GM21717 (cell line): Measurements from ENCODE around the gene MACROD2.

Experiments used
- ATAC-seq: cut with Tn5 transposase; IDR thresholded peaks from one replicate; pipeline ENCODE4 v1.9.1; 2021; ENCODE audit warnings: mild to moderate bottlenecking, moderate library complexity; ENCODE audit not compliant: unreplicated experiment

MACROD2 gene

DNA sequence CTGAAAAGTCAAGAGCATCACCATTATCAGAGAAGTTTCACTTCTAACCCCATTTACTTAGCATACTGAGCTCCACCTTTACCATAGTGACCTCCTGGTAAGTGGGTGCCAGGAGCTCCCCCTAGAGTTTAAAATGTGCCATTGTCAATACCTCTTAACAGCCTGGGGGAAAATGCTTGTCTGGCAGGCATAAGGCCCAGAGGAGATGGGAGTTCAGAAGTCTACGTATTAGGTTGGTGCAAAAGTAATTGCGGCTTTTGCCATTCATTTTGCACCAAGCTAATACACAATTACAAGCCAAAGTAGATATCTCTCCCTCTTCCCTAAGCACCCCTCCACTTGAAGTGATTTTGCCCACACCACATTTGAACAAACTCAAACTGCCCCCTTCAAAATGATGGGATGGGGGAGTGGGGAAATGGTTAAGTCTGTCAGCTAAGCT lies 1658.9 kb downstream of the MACROD2 start:
- ATAC-seq: peak; percentile 99

DNA sequence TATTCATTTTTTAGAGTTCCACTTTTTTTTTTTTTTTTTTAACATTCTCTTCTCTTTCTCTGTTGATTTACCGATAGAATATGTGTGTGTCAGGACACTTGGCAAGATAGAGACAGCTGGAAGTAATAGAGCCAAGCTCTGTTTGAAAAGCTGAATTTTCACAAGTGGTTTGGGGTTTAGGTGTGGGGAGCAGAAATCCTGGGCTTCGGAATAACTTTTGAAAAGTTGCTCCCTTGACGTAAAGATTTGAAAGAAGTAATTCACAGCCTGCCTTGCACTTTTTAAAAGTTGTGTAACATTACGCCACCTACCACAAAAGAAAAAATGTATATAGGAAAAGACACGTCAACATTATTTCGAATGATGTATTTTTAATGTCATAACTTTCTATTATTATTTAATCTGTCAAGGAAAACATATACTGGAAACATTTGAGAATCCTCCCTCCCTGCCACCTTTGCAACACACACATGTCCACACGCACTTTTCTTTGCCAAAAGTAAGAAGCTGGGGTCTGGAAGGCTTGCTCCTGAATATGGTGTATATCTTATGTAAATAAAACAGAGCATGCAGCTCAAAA lies 1660.1 kb downstream of the MACROD2 start:
- ATAC-seq: no peak

GRCh38 chr20:15656124-15656523 lies 1660.8 kb downstream of the MACROD2 start:
- ATAC-seq: no peak

- ATAC-seq: no peak
Observed at GRCh38 chr20:15658295-15658694, 1663.0 kb downstream of the MACROD2 start.

DNA sequence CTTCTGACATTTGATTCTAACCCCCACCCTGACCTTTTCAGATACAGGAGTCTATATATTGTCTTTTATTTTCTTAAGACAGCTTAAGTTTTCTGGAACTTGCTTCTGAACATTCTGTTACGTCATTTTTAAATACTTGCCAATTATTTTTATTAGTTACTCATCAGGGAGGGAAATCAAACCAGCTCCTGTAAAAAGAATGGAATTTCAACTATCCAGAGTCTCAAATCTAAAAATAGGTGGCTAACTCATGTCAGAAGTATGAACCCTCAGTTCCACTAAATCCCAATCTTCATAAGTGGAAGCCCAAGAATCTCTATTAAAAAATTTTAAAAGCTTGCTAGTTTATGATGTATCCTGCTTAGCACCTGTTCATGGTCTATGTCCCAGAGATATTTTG lies 1677.9 kb downstream of the MACROD2 start:
- ATAC-seq: no peak

DNA sequence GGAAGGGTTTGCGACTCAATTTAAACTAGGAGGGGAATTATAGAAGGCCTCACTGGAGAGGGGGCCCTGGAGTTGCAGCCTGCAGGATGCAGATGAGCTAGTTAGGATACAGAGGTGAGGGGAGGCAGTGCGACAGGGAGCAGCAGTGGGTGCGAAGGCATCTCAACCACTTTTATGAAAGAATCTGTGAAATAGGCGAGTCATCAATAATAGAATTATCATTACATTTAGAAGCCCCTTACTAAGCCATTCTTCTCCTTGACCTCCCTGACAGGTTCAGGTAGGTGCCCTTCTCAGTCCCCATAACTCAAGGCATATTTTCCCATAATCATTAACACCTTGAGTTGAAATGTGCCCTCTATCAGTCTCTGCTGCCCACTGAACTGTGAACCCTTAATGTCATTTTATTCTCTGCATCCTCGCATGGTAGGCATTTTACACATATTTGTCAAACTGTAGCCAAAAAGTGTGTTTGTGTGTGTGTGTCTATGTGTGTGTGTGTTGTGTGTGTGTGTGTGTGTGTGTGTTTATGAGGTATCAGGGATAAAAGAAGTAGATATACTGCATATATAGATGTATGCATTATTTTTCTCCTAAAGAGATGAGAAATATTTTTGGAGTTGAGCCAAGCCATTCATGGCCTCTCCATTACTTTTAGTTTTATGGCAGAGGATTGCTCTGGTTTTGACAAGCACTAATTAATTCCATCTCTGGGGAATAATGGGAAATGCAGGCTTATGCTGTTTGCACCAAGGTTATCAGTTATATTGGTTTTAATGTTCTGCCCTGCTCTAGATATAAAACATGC lies 1679.1 kb downstream of the MACROD2 start:
- no peak for ATAC-seq

DNA sequence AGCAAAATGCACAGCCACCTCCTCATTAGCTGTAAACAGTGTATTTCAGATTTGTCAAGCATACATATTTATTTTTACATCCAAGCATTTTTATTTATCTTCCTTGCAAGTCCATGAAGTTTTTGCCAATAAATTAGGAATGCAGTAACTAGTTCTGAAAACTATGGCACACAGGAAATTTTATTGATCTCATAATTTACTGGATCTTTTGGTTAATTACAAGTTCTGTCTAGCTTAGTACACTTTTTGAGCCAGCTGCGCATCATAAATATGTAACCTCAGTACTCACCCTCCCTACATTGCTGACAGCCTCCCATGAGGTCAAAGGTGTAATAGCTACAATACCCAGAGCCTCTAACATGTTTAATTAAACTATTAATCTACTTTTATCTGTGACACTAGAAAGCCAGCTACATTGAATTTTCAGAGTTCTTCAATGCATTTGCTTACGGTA lies 1679.8 kb downstream of the MACROD2 start:
- ATAC-seq: no peak

GRCh38 chr20:15675813-15676484 lies 1680.6 kb downstream of the MACROD2 start:
- ATAC-seq: no peak

GRCh38 chr20:15676815-15677214 lies 1681.5 kb downstream of the MACROD2 start:
- no peak for ATAC-seq

- ATAC-seq: no peak
Observed at GRCh38 chr20:15682690-15683089, 1687.4 kb downstream of the MACROD2 start.

- ATAC-seq: no peak
Observed at GRCh38 chr20:15692570-15692969, 1697.3 kb downstream of the MACROD2 start.

DNA sequence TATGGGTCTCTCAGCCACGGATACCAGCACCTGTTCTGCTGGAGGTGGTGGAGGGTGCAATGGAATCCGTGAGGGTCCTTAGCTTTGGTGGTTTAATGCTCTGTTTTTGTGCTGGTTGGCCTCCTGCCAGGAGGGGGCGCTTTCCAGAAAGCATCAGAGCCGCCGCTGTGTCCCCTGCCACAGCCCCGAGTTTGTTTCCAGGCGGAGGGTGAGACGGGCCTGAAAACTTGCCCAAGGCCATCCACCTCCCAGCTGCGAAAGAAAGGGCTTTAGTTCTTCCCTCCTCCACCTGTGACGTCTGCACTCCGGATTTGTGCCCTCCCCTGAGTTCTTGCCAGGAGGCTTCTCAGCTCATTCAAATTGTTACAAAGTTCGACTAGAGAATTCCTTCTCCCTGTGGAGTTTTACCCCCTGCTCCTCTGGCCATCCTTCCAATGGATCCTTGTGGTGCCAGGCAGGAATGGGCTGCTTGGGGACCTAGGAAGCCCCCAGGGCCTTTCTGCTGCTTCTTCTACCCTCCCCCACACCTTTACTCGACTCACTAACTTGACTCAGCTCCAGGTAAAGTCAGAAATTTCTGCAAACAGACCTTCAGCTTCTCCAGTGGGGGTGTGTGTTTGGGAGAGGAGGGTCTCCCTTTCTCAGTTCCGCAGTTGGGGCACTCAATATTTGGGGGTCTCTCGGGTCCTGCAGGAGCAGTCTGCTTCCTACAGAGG lies 1704.3 kb downstream of the MACROD2 start:
- ATAC-seq: no peak

- ATAC-seq: no peak
Observed at GRCh38 chr20:15700147-15700765, 1704.9 kb downstream of the MACROD2 start.

- no peak for ATAC-seq
Observed at GRCh38 chr20:15702161-15702560, 1706.8 kb downstream of the MACROD2 start.

DNA sequence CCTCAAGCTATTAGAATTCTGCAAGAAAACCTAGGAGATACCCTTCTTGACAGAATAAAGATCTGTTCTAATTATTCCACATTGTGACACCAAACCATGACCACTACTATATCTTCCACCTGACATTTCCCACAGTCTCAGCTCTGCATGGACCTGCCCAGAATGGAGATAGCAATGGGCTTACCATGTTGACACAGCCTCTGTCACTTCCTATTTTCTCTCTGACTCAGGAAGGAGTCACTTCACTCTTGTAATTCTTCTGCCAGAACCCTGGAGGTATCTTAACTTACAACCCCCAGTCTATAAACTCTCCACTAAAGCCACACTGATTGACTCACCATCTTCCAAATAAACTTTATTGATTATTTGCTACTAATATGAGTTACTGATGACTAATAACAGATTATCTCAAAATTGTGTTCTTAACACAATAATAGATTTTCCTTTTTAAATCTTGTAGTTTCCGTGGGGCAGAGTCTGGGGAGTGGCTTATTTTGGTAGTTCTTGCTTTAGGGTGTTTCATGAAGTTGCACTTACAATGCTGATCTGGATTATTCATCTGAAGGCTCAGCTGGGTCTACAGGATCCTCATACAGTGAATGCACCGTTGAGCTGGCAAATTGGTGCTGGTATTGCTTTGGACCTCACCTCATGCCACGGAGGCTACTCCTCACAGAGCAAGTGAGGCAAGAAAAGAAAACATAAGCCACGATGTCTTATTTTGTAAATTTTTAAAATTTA lies 1708.0 kb downstream of the MACROD2 start:
- ATAC-seq: no peak

DNA sequence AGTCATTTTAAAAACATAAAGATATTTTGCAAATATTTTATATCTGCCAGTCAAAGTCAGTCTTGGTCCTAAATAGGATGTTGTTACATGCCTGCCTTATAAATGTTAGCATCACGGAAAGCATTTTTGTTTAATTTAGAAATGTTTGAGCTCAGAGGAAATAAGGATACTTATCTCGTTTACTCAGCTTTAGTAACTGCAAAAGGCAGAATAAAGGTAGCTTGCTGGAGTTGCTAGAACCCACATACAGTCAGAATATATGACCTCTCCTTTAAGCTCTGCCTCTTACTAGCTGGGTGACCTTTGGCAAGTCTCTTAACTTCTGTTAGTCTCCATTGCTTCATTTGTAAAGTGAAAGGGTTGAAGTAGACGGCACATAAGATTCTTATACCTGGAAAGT lies 1710.7 kb downstream of the MACROD2 start:
- no peak for ATAC-seq

DNA sequence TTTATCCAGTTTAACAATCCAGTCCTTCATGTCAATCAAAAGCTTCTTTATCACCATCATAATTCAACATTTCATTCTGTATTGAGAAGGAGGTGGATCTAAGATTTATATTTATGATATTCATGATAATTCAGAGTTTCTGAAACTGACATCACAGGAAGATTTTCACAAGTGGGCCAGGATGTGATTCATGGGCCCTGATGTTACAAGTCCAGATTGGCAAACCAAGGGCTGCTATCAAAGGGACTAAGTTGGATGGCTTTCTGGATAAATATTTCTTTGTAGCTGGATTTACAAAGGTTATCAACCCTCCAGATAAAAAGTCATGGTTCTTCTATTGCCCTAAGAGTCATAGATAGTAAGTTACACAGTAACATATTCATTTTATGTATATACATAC lies 1711.4 kb downstream of the MACROD2 start:
- no peak for ATAC-seq

DNA sequence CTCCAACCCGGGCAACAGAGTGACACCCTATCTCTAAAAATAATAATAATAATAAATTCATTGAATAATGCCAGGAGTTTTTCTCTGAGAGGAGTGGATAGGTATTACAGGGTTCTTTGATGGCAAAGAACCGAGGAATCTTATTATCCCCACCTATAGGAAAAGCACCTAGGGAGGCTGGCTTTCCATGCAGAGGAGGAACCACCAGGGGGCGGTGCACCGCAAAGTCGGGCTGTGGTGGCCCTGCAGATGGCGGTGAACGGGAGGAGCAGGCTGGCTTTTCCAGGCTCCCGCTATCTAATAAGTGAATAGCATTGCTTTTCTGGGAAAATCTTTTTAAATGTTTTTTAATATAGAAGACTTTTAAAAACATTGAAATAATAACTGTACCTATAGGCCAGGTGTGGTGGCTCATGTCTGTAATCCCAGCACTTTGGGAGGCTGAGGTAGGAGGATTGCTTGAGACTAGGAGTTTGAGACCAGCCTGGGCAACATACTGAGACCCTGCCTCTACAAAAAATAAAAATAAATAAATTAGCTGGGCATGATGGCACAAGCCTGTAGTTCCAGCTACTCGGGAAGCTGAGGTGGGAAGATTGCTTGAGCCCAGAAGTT lies 1713.8 kb downstream of the MACROD2 start:
- no peak for ATAC-seq

GRCh38 chr20:15710636-15711035 lies 1715.3 kb downstream of the MACROD2 start:
- ATAC-seq: no peak

GRCh38 chr20:15711177-15711576 lies 1715.9 kb downstream of the MACROD2 start:
- ATAC-seq: no peak
